Gastrocnemius medialis (tissue), 4 donors: ENCODE measurements around the gene BFAR. TPM values are rescaled to one million over a fixed set of nuclear protein-coding genes. Genes with fewer than 3 reads are reported as not detected.

Experiments
- ATAC-seq, 2 donors: fragments of 150-250 bp; one replicate each; pipeline ENCODE4 v1.9.1; 2016
- DNase-seq, 2 donors: peaks; one replicate each; pipeline ENCODE4 v3.0.0-alpha.2; 2019
- H3K27ac ChIP-seq, 4 donors: fragments of 200-600 bp; sonication (generic); 1 replicate in 1 of 4; 2 replicates in 3 of 4; pipeline ENCODE4 v1.5.1; 2016 to 2018; ENCODE audit warnings: mild to moderate bottlenecking in 2 of 4, moderate library complexity in 1 of 4
- H3K27me3 ChIP-seq, 3 donors: fragments of 200-600 bp; sonication (generic) in 2 of 3; 1 replicate in 1 of 3; 2 replicates in 2 of 3; pipeline versions ENCODE4 v1.5.1 to v1.6.0; 2016 to 2019; ENCODE audit warnings: mild to moderate bottlenecking in 1 of 3, moderate library complexity in 1 of 3
- H3K36me3 ChIP-seq, 2 donors: fragments of 200-600 bp; sonication (generic) in 1 of 2; one replicate each; pipeline ENCODE4 v1.5.1; 2017 to 2018
- H3K4me1 ChIP-seq, 2 donors: fragments of 200-600 bp; sonication (generic) in 1 of 2; one replicate each; pipeline ENCODE4 v1.5.1; 2016 to 2017; ENCODE audit warnings: mild to moderate bottlenecking in 2 of 2
- H3K4me3 ChIP-seq, 4 donors: fragments of 200-600 bp; sonication (generic) in 3 of 4; 1 replicate in 1 of 4; 2 replicates in 3 of 4; pipeline ENCODE4 v1.5.1; 2016 to 2019; ENCODE audit warnings: mild to moderate bottlenecking in 2 of 4
- H3K9me3 ChIP-seq, 3 donors: fragments of 200-600 bp; sonication (generic) in 2 of 3; 1 replicate in 1 of 3; 2 replicates in 2 of 3; pipeline ENCODE4 v1.5.1; 2016 to 2019
- POLR2A ChIP-seq, 2 donors: fragments of 450-650 bp; IDR thresholded peaks; one replicate each; pipeline ENCODE4 v1.6.1; 2017; ENCODE audit warnings: antibody characterized with exemption in 2 of 2, mild to moderate bottlenecking in 2 of 2, moderate library complexity in 2 of 2
- in situ Hi-C, 4 donors: fragments of 200-750 bp; cut with MboI; loops; one replicate each; pipeline versions ENCODE4 v1.15.0 to v1.8.0; 2017; ENCODE audit warnings: low sequenced_read_pairs in 4 of 4
- intact Hi-C: fragments of 100-400 bp; cut with DNase I; formaldehyde crosslinking; loops from one replicate; pipeline ENCODE4 v1.15.1; 2023; ENCODE audit warnings: low total_unique reads
- total RNA-seq, 4 donors: library from RNA; depleted of rRNA; stranded (reverse); fragments of >200 nt; gene quantifications; one replicate each; pipeline versions ENCODE4 v1.1.0 to v1.2.3, GENCODE V29; 2016
- TF ChIP-seq, protein P1 (sequence below), 5 experiments: fragments of 450-650 bp in 3 of 5; fragments of 200-600 bp in 2 of 5; sonication (generic) in 2 of 5; IDR thresholded peaks in 4 of 5; conservative IDR thresholded peaks in 1 of 5; 1 replicate in 4 of 5; 2 replicates in 1 of 5; pipeline ENCODE4 v1.5.1; 2016 to 2019; ENCODE audit warnings: antibody characterized with exemption in 5 of 5, mild to moderate bottlenecking in 3 of 5, moderate library complexity in 3 of 5

The BFAR gene
- total RNA-seq, 4 donors from 2014 or later = 39.7 to 103 (median 65.5) TPM

DNA sequence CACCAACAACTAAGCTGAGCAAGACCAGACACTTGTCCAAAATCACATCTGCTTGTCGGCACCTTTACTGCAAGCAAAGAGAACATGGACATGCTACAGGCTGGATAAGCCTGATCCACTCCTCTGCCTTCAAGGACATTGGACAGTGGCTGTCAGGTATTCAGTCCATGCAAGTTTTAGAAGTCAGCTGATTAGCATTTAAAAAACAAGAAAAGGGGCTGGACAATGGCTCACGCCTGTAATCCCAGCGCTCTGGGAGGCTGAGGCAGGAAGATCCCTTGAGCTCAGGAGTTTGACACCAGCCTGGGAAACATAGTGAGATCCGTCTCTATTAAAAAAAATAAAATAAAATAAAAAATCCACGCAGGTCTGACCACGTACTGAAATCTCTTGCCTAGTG is 23.0 kb upstream of the BFAR start:
- in situ Hi-C loops (loop anchor here in 1 of 4 donors (10.0 kb wide), 1 partner anchor 685 kb away; the partner anchor contains the start of gene ERCC4), intact Hi-C loops (no loop called here)
- no peak for DNase-seq
- H3K36me3 ChIP-seq = peaks cover 4 to 84% of the 10 kb centered on the region in 2 donors
- TF ChIP-seq, protein P1, sequence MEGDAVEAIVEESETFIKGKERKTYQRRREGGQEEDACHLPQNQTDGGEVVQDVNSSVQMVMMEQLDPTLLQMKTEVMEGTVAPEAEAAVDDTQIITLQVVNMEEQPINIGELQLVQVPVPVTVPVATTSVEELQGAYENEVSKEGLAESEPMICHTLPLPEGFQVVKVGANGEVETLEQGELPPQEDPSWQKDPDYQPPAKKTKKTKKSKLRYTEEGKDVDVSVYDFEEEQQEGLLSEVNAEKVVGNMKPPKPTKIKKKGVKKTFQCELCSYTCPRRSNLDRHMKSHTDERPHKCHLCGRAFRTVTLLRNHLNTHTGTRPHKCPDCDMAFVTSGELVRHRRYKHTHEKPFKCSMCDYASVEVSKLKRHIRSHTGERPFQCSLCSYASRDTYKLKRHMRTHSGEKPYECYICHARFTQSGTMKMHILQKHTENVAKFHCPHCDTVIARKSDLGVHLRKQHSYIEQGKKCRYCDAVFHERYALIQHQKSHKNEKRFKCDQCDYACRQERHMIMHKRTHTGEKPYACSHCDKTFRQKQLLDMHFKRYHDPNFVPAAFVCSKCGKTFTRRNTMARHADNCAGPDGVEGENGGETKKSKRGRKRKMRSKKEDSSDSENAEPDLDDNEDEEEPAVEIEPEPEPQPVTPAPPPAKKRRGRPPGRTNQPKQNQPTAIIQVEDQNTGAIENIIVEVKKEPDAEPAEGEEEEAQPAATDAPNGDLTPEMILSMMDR (IDR thresholded peaks at IDR 0.05 in 4 of 5, conservative IDR thresholded peaks at IDR 0.05 in 1 of 5) = no peak
- no peak for TF ChIP-seq POLR2A (IDR thresholded peaks at IDR 0.05)
- H3K27me3 ChIP-seq = no peaks in the 10 kb centered on the region
- no peak overlapping the region for H3K27ac ChIP-seq
- ATAC-seq = no peak
- H3K9me3 ChIP-seq = no peaks in the 10 kb centered on the region
- H3K4me3 ChIP-seq = no peak overlapping the region
- H3K4me1 ChIP-seq = no peaks in the 10 kb centered on the region

DNA sequence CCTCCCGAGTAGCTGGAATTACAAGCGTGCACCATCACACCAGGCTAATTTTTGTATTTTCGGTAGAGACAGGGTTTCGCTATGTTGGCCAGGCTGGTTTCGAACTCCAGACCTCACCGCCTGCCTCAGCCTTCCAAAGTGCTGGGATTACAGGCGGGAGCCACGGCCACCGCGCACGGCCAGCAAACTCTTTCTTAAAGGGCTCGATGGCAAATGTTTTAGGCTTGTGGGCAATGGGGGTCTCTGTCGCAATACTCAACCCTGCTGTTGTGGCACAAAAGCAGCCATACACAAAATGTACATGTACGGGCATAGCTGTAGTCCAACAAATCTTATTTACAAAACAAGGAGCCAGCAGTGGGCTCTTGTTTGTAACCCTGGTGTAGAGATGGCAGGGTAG is 21.1 kb upstream of the BFAR start:
- DNase-seq (no peak), ATAC-seq (no peak)
- Histone ChIP-seq H3K36me3 (peaks cover 4 to 84% of the 10 kb centered on the region in 2 donors), H3K4me3 (no peak overlapping the region), H3K9me3 (no peaks in the 10 kb centered on the region), H3K27ac (no peak overlapping the region), H3K27me3 (no peaks in the 10 kb centered on the region), H3K4me1 (no peaks in the 10 kb centered on the region)
- TF ChIP-seq, protein P1 (IDR thresholded peaks at IDR 0.05 in 4 of 5, conservative IDR thresholded peaks at IDR 0.05 in 1 of 5) = no peak
- TF ChIP-seq POLR2A (IDR thresholded peaks at IDR 0.05) = no peak
- intact Hi-C loops = no loop called here
- in situ Hi-C loops = no loop called here

DNA sequence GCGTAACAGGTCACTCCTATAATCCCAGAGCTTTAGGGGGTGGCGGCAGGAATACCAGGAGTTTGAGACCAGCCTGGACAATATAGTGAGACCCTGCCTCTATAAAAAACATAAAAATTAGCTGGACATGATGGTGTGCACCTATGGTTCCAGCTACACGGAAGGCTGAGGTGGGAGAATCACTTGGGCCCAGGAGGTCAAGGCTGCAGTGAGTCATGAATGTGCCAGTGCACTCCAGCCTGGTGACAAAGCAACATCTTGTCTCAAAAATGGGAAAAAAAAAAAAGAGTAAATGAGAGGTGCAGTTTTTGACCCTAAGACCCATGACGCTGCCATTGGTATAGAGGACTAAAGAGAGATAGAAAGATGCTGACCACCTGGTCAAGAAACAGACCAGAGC is 18.8 kb upstream of the BFAR start:
- Histone ChIP-seq H3K36me3 (peaks cover 0 to 76% of the 10 kb centered on the region in 2 donors), H3K27me3 (no peaks in the 10 kb centered on the region), H3K27ac (no peak overlapping the region), H3K9me3 (no peaks in the 10 kb centered on the region), H3K4me3 (no peak overlapping the region), H3K4me1 (no peaks in the 10 kb centered on the region)
- intact Hi-C loops (no loop called here), in situ Hi-C loops (no loop called here)
- TF ChIP-seq, protein P1 (IDR thresholded peaks at IDR 0.05 in 4 of 5, conservative IDR thresholded peaks at IDR 0.05 in 1 of 5) = no peak
- no peak for TF ChIP-seq POLR2A (IDR thresholded peaks at IDR 0.05)
- DNase-seq (no peak), ATAC-seq (no peak)

DNA sequence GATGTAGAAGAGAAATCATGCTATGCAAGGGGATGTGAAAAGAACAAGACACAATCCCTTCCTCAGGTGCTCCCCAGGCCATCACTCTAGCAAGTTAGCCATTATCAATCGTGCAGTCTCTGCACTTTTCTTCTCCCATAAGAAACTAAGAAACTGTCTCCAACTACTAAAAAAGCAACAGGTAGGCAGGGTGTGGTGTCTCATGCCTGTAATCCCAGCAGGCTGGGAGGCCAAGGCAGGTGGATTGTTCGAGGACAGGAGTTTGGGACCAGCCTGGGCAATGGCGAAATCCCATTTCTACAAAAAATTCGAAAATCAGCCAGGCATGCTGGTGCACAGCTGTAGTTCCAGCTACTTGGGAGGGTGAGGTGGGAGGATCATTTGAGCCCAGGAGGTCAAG is 16.5 kb upstream of the BFAR start:
- no peaks in the 10 kb centered on the region for H3K27me3 ChIP-seq
- in situ Hi-C loops = no loop called here
- no peak for ATAC-seq
- H3K4me3 ChIP-seq = no peak overlapping the region
- DNase-seq = no peak
- TF ChIP-seq, protein P1 (IDR thresholded peaks at IDR 0.05 in 4 of 5, conservative IDR thresholded peaks at IDR 0.05 in 1 of 5) = no peak
- TF ChIP-seq POLR2A (IDR thresholded peaks at IDR 0.05) = no peak
- peaks cover 0 to 72% of the 10 kb centered on the region in 2 donors for H3K36me3 ChIP-seq
- no peaks in the 10 kb centered on the region for H3K9me3 ChIP-seq
- no peaks in the 10 kb centered on the region for H3K4me1 ChIP-seq
- intact Hi-C loops = no loop called here
- no peak overlapping the region for H3K27ac ChIP-seq

DNA sequence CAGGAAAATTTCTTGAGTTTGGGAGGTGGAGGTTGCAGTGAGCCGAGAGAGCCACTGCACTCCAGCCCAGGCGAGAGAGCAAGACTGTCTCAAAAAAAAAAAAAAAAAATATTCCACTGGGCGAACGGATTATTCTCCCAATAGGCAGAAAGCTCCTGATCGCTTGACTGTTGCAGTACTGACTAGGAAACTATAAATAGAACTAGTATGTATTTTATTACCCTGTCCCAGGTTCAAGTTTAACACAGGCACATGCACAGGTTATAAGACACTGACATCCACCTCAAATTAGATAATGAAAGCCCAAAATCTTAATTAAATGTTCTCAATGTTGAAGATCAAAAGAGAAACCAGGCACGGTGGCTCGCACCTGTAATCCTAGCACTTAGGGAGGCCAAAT is 14.2 kb upstream of the BFAR start:
- no peak for DNase-seq
- in situ Hi-C loops = no loop called here
- TF ChIP-seq, protein P1 (IDR thresholded peaks at IDR 0.05 in 4 of 5, conservative IDR thresholded peaks at IDR 0.05 in 1 of 5) = no peak
- TF ChIP-seq POLR2A (IDR thresholded peaks at IDR 0.05) = no peak

More for the DNA sequence above, 14.2 kb upstream of the BFAR start:
- H3K36me3 ChIP-seq = peaks cover 0 to 86% of the 10 kb centered on the region in 2 donors
- H3K4me3 ChIP-seq = no peak overlapping the region
- H3K4me1 ChIP-seq = no peaks in the 10 kb centered on the region
- H3K27ac ChIP-seq = no peak overlapping the region
- no peaks in the 10 kb centered on the region for H3K27me3 ChIP-seq
- H3K9me3 ChIP-seq = no peaks in the 10 kb centered on the region
- peak in 1 of 2 donors; percentile 60 for ATAC-seq
- intact Hi-C loops = no loop called here
